GM18870 (cell line): ENCODE data around the gene FNDC1.

ENCODE experiments used
- ATAC-seq: cut with Tn5 transposase; IDR thresholded peaks from one replicate; pipeline ENCODE4 v1.9.1; 2021; ENCODE audit warnings: moderate library complexity; ENCODE audit not compliant: unreplicated experiment

FNDC1 gene

DNA sequence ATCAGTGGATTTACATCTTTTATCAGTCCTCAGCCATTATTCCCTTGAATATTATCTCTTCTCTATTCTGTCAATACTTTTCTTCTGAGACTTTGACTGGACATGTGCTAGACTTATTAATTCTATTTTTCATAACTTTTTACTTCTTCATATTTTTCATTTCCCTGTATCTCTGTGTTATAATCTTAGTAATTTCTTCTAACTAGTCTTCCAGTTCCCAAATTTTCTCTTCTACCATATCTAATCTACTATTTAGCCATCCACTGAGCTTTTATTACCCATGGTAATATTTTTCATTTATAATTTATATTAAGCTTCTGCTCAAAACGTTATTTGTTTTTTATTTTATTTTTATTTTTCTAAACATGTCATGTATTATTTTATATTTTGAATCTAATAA, 13.1 kb upstream of the FNDC1 start:
- ATAC-seq, result no peak

DNA sequence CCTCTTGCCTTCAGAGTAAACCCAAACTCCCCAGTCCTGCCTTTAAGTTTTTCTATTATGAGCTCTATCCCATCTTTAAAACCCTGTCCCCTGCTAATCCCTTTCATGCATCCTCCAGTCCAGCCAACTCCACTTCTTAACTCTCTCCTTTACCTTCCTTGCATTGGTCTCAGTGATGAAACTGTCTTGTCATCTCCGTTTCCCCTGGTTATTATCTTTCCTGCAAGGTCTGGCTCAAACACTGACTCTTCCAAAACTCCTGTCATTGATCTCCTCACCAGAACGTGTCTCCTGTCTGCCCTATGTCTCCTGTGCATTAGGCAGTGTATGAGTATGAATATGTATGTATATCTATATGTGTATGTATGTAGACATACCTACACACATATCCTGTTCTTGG, 11.8 kb upstream of the FNDC1 start:
- no peak for ATAC-seq

DNA sequence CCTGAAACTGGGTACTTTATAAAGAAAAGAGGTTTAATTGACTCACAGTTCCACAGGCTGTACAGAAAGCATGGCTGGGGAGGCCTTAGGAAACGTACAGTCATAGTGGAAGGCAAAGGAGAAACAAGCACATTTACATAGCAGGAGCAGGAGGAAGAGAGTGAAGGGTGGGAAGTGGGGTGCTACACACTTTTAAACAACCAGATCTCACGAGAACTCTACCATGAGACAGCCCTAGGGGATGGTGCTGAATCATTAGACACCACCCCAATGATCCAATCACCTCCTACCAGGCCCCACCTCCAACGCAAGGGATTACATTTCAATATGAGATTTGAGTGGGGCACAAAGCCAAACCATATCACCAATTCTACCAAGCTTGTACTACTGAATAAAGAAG, 7.4 kb upstream of the FNDC1 start:
- no peak for ATAC-seq

DNA sequence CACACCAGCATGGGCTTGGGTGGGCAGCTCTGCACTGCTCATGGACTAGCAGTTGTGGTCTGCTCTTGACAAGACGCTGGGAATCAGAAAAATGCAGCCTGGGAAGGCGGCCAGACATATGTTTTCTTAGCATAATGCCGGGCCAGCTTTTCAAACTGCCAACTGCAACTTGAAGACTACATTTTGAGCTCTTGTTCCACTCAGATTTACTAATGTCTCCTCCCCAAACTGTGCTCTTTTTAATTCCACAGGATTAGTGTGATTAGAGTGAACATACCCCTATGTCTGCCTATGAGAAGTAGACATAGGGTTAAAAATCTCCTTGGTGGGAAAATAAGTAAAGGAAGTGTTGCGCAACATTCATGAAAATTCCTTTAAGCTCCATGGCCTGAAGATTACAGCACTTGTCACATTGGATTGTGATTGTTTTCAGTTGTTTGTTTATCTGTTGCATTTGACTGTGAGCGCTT, 5.3 kb upstream of the FNDC1 start:
- ATAC-seq, result no peak

DNA sequence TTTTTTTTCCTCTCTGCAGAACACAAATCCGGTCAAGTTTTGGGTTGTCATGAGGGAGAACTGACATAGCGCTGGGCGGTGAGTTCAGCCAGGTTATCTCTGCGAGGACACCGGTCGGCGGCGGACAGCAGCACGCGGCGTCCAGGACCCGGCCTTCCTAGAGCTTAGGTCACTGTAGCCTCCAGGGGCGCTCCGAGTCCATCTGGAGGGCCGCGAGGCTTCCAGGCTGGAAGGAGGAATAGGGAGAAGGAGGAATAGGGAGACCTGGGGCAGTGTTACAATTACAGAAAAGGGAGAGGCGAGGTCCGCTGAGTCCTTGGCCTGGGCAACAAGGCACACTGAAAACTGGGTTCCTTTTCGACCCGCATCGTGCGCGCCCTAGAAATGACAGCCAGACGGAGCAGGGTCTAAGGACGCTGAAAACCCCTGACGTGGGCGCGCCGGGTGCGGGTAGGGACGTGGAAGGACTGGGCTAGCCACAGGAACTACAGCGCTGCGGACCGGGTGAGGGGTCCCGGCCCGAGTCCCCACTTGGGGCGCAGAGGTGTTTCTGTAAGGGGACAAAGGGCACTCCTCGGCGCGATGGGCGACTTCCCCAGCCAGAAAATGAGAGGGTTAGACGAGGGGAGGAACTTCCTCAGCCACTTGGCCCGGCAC, 536 bp upstream of the FNDC1 start:
- ATAC-seq, result no peak

DNA sequence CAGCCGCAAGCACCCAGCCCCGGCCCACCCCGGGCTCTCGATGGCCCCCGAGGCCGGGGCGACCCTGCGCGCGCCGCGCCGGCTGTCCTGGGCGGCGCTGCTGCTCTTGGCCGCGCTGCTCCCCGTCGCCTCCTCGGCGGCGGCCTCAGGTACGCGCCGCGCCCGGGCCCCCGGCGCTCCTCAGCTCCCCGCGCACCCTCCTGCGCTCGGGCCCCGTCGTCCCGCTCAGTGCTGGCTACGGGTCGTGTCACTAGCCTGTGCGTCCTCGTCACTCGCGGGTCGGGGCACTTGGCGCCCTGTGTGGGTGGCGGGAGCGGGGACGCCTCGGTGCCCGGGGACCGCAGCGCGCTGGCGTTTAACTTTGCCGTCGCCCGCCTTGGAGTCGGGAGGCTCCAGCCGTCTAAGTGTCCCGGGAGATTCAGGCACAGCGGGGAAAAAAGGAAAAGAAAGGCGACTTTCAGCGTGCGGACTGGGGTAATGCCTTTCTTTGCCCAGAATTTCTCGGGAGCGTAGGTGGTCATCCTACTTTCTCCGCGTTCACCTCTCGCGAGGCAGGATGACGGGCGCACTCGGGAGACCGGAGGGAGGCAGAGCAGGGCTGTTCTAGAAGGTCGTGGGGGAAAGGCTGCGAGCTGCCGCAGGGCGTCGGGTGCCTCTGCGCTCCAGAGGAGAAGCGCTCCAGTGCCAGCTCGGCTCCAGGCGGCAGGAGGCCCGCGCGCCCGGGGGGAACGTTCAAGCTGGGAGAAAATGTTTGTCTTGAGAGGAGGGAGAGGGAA, 545 bp downstream of the FNDC1 start:
- no peak for ATAC-seq

DNA sequence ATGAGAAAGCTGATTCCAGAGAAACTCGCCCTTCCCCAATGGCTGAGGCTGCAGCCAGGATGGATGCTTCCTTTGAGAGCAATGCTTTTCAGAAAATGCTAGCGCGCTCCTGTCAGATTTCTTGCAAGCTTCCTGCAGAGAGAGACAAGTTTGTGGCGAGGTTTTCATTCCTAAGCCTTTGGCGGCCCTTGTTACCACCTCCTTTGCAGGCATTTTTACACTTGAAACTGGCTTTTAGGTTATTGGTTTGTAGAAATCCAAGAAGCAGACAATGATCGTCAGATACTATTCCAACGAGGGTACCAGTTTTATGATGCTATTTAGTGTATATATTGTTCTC, 1.1 kb downstream of the FNDC1 start:
- no peak for ATAC-seq

DNA sequence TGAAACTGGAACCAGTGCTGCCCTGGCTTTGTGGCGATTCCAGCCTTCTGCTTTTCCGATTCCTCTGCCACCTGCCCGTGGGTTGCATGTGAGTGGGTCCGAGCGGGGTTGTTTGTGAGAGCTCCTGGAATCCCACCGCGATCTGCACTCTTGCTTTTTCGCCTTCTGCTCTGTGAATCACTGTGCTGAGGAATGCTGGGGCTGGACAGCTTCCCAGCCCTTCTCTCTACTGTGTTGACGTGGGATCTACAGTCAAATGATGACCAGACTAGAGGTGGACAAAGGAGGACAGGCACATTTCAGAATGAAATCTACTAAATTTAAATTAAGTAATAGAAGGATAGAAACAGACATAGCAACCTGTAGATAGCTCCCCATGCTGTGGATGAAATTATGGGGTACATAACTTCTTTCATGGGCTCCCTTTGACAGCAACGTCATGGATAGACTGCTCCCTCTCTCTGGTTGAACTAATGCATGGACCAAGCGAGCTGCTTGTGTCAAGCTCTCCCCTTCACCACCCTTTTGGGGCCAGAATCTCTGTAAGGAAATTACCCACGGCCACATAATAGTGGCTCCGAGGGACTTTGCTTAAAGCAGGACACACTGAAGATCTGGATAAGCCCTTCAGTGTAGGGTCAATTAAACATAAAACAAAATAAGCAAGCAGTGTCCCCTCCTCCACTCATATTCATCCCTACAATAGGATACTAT, 2.0 kb downstream of the FNDC1 start:
- no peak for ATAC-seq

DNA sequence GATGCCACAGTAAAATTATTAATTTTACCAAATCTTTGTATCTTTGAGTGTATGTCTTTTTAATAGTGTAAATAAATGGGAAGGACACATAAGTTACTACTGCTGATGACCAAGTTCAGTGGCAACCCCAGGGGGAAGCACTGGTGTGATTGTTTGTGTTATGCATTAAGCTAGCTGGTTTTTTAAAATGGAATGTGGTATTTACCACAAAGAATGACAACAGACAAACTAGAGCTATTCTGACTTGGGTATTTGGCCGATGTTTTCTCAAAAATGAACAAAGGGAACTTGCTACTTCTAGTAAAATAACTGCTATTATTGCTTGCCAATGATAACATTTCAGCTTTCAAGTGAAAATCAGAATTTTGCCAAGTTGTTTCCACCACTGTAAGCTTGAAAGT, 2.9 kb downstream of the FNDC1 start:
- ATAC-seq, result no peak

DNA sequence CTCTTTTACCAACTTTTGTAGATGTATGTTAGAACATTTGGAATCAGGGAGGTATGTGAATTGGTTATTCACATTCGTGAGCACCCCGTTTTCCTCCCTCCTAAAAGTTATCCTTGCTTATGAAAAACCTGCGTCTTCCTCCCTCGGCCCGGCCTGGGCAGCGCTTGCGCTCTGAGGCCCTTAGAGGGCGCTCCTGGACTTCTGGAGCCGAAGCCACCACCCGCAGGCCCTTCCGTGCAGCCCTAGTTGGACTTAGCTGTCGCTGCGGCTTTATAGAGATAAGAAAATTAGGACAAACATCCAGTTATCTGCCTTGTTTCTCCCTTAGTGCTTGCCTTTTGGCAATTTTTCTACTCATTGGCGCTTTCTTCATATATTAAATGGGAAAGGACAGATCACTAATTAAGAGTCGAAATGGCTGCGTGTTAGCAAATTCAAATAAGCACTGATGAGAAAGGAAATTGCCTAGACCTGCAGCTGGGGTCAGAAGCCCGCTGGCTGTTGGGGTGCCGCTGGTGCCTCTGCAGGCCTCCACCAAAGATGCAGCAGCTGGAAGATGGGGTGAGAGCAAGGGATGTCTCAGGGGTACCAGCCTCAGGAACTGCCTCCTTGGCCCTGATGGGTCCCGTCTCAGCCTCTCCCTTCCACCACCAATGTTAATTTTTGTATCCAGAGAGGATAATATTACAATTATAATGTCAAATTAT, 5.2 kb downstream of the FNDC1 start:
- ATAC-seq, result no peak

DNA sequence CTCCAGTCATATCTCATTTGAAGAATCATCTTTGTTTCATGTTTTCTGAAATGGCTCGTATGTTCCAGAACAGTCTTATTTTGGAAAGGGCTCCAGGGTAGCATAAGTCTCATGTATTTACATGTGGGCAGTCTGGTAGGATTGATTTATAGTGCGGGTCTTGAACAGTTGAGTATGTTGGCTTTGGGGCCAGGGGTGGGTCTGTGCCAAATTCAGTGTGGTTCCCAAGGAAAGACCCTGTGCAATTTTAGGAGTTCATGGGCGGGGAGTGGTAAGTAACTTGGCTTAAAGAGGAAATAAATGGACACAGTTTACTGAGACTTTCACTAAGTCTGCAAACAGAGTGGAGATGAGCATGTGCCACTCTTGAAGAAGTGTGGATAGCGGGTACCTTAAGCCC, 7.7 kb downstream of the FNDC1 start:
- ATAC-seq, result no peak

DNA sequence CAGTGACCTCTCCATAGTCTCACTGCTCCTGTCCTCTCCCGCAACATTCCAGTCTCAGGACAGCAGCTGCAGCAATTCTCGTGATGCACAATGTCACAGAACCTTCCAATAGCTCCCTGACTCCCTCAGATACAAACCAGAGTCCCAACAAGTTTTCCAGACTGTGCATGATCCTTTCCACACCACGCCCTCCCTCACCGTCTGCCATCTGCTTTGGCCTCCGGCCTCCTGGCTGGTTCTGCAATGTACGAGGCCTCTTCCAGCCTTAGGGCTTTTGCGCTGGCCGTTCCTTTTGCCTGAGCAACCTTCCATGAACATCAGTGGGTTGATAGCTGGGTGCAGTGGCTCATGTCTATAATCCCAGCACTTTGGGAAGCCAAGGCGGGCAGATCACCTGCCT, 9.6 kb downstream of the FNDC1 start:
- no peak for ATAC-seq

DNA sequence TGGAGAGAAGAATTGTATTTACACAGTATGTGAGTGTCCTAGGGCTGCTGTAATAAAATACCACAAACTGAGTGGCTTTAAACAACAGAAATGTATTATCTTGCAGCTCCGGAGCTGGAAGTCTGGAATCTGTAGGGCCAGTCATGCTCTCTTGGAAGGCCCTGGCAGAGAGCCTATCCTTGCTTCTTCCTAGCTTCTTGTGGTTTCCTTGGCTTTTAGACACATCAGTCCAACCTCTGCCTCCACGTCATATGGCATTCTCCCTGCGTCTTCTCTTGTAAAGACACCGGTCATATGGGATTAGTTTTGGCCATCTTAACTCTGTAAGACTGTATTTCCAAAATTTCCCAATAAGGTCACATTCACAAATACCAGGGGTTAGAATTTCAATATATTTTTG, 10.8 kb downstream of the FNDC1 start:
- ATAC-seq, result no peak

DNA sequence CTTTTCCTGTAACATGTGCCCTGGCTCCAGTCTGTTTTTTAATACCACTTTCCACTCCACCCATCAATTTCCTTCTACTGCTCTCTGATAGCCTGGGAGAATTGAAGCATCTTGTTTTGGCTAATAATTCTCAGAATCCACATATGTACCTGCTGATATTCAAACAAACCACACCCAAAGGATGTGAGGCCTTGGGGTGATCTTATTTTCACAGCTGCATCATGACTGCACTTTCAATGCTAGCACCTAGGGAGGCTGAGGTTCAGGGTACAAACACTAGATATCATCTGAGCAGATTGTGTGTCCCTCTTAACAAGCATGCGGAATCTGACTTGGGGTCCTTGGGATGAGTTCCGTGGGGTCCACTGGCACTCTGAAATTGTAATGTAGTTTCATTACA, 12.7 kb downstream of the FNDC1 start:
- no peak for ATAC-seq

DNA sequence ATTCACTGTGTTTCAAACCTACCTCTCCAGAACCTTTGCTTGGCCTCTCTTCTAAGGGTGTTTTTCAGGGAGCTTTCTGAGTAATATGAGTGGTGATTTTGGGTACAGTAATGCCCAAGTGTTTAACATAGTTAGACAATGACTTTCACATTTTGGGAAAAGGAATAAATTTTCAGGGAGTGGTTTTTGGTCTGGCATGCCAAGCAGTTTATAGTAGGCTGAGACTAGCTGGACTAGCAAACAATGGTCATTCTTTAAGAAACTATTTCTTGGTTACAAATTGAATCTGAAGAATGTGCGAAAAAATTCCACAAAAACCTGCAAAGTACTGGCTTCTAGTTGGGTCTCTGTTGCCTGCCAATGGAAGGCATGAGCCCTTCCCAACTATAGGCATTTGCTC, 15.4 kb downstream of the FNDC1 start:
- ATAC-seq, result no peak

DNA sequence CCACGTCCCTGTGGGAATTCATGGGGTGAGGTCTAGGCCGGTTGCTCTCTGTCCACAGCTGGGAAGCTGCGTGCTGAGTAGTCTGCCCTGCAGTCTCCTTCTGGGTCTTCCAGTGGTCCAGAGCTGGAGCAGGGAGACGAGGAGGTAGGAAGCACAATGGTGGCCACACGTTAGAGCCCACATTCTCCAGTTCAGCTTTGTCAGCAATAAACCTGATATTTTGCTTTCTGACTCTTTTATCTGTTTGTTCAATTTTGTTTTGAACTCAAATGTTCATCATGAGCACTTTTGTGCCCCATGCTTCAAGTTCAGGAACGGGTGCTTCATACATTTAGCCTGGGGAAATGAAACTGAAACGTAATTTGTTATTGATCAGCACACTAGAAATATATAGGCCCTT, 21.3 kb downstream of the FNDC1 start:
- ATAC-seq, result no peak

DNA sequence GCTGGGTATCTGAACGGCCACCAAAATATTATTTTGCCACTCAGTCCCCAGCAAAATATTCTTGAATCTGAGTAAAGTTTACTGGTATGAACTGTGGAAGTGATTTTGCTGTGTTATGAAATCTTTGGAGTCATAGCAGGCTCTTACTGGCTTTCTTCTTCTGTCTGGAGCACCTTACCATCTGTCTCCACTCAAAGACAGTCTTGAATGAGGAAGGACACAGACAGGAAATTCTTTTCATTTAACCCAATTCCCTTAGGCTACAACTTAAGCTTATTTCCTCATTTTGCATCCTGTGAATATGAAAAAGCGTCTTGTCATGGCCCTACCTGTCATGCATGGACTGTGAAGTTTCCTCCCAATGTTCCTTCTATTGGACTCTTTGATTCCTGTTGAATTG, 24.7 kb downstream of the FNDC1 start:
- ATAC-seq, result no peak

DNA sequence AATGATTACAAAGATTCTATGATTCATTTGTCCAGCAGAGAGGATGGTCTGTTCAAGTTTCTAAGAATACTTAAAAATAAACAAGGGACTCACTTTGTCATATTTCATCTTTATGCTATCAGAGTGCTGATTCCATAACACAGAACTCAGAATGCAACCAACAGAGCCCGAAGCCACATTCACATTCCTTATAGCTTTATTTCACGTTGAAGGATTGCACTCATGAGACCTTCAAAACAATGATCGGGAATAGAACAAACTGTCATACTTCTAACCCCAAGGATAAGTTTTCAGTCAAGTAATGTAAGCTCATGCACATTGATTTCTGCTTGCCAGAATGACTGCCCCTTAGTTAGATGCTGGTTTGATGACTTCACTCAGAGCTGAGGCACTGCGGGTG, 25.2 kb downstream of the FNDC1 start:
- ATAC-seq, result no peak

DNA sequence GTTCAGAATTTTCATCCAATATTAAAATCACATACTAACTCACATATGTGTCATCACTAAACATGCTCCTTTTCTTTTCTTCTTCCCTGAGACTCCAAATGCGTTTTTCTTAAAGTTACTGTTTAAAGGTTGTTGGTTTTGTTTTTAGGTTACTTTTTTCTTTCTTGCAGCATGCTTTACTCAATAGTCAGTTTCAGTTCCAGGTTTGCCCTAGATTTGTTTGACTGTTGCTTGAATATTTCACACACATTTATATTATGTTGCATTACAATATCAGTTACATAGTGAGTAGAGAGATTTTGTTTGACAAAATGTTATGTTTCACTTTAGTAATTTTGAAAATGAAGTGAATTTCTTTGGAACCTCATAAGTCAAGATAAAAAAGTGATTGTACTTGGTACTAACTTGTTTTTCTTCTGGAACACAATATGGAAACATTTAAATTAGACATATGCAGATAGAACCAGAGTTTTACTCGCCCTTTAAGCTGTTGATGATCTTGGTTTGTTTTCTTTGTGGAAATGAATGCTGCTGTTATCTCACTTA, 27.3 kb downstream of the FNDC1 start:
- ATAC-seq, result no peak

DNA sequence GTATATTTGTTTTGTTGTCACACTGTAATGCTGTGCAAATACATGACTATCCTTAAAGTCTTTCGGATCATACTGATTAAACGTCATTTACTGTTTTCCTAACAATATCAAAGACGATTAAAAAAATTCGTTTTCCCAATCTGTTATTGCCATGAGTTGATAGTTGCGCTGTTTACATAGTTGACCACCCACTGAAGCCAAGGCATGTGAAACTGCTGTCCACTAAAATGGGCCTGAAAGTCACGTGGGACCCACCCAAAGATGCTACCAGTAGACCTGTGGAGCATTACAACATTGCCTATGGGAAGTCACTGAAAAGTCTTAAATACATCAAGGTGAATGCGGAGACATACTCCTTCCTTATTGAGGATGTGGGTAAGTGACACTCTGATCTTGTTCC, 28.1 kb downstream of the FNDC1 start:
- no peak for ATAC-seq

DNA sequence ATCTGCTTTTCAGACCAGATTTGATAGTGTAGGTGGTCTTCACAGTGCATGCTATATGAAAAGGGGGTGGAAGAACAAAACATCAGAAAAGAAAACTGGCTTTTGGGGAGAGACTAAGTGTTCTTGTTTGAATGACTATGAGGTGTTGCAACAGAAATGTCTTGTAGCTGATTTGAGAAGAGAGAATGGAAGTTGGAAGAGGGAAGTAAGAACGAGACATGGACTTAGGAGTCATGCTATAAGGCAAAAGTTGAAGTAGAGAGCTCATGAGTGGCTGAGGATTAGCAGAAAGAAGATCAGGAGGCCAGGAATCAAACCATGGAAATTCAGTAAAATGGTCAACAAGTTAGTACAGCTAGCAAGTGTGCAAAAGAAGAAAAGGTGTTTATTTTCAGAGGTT, 32.1 kb downstream of the FNDC1 start:
- no peak for ATAC-seq
